Upper lobe of left lung (tissue), 6 donors: ENCODE results near the gene MKKS. TPM values are rescaled to one million over a fixed set of nuclear protein-coding genes. Genes with fewer than 3 reads are reported as not detected.

Experiments used
- ATAC-seq, 2 donors: fragments of 200-7000 bp; cut with Tn5 transposase; one replicate each; pipeline ENCODE4 v1.9.1; 2022; ENCODE audit warnings: mild to moderate bottlenecking in 2 of 2, moderate library complexity in 2 of 2; ENCODE audit not compliant: low FRiP score in 2 of 2
- DNase-seq, 2 donors: peaks; one replicate each; pipeline ENCODE4 v3.0.0-alpha.2; 2019 to 2020
- H3K27ac ChIP-seq, 4 donors: fragments of 200-600 bp; sonication (generic); one replicate each; pipeline ENCODE4 v1.5.1; 2016 to 2019
- H3K27me3 ChIP-seq, 4 donors: fragments of 200-600 bp; sonication (generic); one replicate each; pipeline ENCODE4 v1.5.1; 2017 to 2019
- H3K36me3 ChIP-seq, 4 donors: fragments of 200-600 bp; sonication (generic); one replicate each; pipeline ENCODE4 v1.5.1; 2016 to 2019
- H3K4me1 ChIP-seq, 4 donors: fragments of 200-600 bp; sonication (generic); one replicate each; pipeline ENCODE4 v1.5.1; 2018 to 2019
- H3K4me3 ChIP-seq, 4 donors: fragments of 200-600 bp; sonication (generic); one replicate each; pipeline ENCODE4 v1.5.1; 2017 to 2019; ENCODE audit warnings: mild to moderate bottlenecking in 2 of 4, moderate library complexity in 1 of 4
- H3K9me3 ChIP-seq, 4 donors: fragments of 200-600 bp; sonication (generic); one replicate each; pipeline ENCODE4 v1.5.1; 2018 to 2019
- EP300 ChIP-seq, 4 donors: sonication (generic); formaldehyde crosslinking; IDR thresholded peaks; one replicate each; pipeline ENCODE4 v1.5.1; 2017; ENCODE audit warnings: antibody characterized with exemption in 4 of 4, control low read depth in 2 of 4
- POLR2A ChIP-seq, 4 donors: fragments of 450-650 bp; IDR thresholded peaks; one replicate each; pipeline ENCODE4 v1.5.1; 2016 to 2017; ENCODE audit warnings: antibody characterized with exemption in 4 of 4, mild to moderate bottlenecking in 2 of 4
- POLR2AphosphoS5 ChIP-seq, 2 donors: sonication (generic); formaldehyde crosslinking; IDR thresholded peaks; one replicate each; pipeline ENCODE4 v1.5.1; 2017; ENCODE audit warnings: antibody characterized with exemption in 2 of 2
- WGBS, 2 donors: methylation state at CpG; one replicate each; pipeline ENCODE4 v1.1.5; 2017 to 2018; 5-methylcytosine and 5-hydroxymethylcytosine counted together
- total RNA-seq, 6 donors: library from RNA; depleted of rRNA in 4 of 6; stranded (reverse); fragments of >200 nt in 4 of 6; gene quantifications; one replicate each; pipeline versions ENCODE4 v1.1.0 to v1.2.1, GENCODE V29; 2016 to 2021
- TF ChIP-seq, protein P1 (sequence below), 6 experiments: fragments of 450-650 bp in 4 of 6; fragments of 200-600 bp in 2 of 6; sonication (generic) in 2 of 6; IDR thresholded peaks; one replicate each; pipeline ENCODE4 v1.5.1; 2016 to 2019; ENCODE audit warnings: antibody characterized with exemption in 6 of 6
- donor health status: DM: no; HTN: no; CAD: no; lungs with moderate emphysema.
- donor health status: DM: no; HTN: yes; CAD: no; lungs with severe emphysema.

Gene MKKS
- total RNA-seq = 10 to 100 TPM in 4 of 6 donors, 1 to 10 TPM in 2; 3.1 to 19.3 (median 11.8) TPM

DNA sequence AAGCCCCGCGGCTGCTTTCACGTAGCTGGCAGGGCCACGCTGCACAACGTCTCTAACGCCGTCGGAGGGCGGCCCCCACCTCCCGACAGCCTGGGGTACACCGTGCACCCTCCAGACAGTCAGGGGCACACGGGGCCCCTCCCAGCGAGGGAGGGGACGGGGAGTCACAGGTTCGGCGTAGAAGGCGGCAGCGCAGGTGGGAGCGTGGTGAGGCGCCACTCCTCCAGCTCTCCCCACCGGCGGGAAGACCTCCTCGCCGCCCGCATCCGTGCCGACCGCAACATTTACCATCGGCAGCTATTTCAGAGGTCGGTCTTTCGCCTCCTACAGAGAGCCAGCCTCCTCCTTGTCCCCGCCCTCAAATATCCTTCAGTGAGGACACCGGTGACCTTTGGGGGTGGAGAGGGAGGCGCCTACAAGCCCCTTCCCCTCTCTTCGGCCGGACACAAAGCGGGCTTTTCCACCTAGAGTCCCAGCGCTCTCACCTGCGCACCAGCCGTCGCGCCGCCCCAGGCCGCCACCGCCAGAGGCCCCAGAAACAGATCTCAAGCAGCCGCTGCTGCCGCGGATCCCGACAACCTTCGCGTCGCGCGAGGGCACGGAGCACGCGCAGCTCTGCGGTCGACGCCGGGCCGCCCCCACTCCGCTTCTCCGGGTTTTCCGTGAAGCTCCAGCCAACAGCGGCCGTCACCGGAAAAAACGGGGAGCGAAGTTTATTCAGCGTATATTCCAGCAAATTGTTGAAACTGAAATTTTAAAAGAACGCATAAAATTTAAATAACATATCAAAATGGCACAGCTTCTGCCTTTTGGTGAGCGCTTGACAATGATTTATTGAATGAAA is at the start of gene MKKS:
Gene MKKS, minus strand, starts transcription at position 600 of the 844 bp plus-strand sequence. CDS start 20,708 bp downstream, outside the sequence.
- Histone ChIP-seq H3K27ac (peak within 1 kb of the TSS; percentile 87 to 98 (median 96)), H3K4me3 (peak within 1 kb of the TSS; percentile 66 to 94 (median 78)), H3K4me1 (peaks cover 15 to 35% (median 22%) of the 10 kb centered on the region in 4 donors), H3K36me3 (no peaks in the 10 kb centered on the region), H3K9me3 (no peaks in the 10 kb centered on the region), H3K27me3 (peaks cover 0 to 2% (median 0%) of the 10 kb centered on the region in 4 donors)
- 0 to 1% methylated on average over 41 to 73 of the region's 73 CpGs for WGBS, 2 donors
- peak; percentile 95 for ATAC-seq
- no peak for TF ChIP-seq EP300 (IDR thresholded peaks at IDR 0.05)
- peak; percentile 4 to 43 (median 22) for TF ChIP-seq POLR2A (IDR thresholded peaks at IDR 0.05)
- TF ChIP-seq, protein P1, sequence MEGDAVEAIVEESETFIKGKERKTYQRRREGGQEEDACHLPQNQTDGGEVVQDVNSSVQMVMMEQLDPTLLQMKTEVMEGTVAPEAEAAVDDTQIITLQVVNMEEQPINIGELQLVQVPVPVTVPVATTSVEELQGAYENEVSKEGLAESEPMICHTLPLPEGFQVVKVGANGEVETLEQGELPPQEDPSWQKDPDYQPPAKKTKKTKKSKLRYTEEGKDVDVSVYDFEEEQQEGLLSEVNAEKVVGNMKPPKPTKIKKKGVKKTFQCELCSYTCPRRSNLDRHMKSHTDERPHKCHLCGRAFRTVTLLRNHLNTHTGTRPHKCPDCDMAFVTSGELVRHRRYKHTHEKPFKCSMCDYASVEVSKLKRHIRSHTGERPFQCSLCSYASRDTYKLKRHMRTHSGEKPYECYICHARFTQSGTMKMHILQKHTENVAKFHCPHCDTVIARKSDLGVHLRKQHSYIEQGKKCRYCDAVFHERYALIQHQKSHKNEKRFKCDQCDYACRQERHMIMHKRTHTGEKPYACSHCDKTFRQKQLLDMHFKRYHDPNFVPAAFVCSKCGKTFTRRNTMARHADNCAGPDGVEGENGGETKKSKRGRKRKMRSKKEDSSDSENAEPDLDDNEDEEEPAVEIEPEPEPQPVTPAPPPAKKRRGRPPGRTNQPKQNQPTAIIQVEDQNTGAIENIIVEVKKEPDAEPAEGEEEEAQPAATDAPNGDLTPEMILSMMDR (IDR thresholded peaks at IDR 0.05) = peak in 3 of 6 experiments; percentile 2 to 28 (median 14)
- peak in 1 of 2 donors; percentile 75 for TF ChIP-seq POLR2AphosphoS5 (IDR thresholded peaks at IDR 0.05)
- peak; percentile 84 to 98 for DNase-seq

DNA sequence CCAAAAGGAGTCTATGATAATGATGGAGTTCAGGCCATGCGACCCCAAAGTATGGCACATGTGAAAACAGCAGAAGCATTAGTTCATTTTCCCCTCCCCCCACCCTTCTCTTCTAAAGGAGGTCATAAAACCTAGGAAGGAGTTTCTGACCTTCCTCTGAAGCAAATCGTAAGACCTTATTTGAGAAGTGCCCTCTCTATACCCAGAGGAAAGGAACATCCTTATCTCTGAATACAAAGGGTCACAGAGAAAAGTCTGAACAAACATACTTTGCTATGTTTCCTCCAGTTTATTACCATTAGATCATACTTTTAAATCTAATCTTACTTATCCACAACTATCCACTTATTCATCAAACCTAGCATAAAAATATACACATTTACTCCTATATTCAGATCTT is 49.7 kb upstream of the MKKS start:
- Histone ChIP-seq H3K27ac (no peak overlapping the region), H3K4me1 (peaks cover 3 to 10% (median 6%) of the 10 kb centered on the region in 4 donors), H3K4me3 (no peak overlapping the region), H3K36me3 (no peaks in the 10 kb centered on the region), H3K9me3 (no peaks in the 10 kb centered on the region), H3K27me3 (no peaks in the 10 kb centered on the region)
- DNase-seq (no peak), ATAC-seq (no peak)
- WGBS, 2 donors = 81 to 89% methylated on average over 2 of the region's 2 CpGs
- no peak for TF ChIP-seq EP300 (IDR thresholded peaks at IDR 0.05)
- no peak for TF ChIP-seq POLR2A (IDR thresholded peaks at IDR 0.05)

DNA sequence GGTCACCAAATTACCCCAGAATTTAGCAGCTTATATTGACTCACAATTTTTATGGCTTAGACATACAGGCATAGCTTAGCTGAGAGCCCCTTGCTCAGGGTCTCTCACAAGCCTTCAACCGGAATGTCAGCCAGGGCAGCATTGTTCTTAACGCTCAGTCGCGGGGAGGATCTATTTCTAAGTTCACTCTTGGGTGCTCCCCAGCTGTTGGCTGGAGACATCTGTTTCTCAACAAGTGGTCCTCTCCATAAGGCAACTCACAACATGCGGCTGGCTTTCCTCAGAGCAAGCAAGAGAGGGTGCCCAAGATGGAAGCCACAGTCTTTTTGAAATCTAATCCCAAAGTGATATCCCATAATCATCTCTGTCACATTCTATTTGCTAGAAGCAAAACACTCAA is 47.7 kb upstream of the MKKS start:
- H3K4me1 ChIP-seq = peaks cover 0 to 2% (median 0%) of the 10 kb centered on the region in 4 donors
- ATAC-seq (no peak), DNase-seq (no peak)
- 75 to 94% methylated on average over 5 of the region's 5 CpGs for WGBS, 2 donors
- H3K9me3 ChIP-seq = no peaks in the 10 kb centered on the region
- no peak overlapping the region for H3K4me3 ChIP-seq
- no peaks in the 10 kb centered on the region for H3K36me3 ChIP-seq
- no peaks in the 10 kb centered on the region for H3K27me3 ChIP-seq
- TF ChIP-seq POLR2AphosphoS5 (IDR thresholded peaks at IDR 0.05) = no peak
- no peak for TF ChIP-seq POLR2A (IDR thresholded peaks at IDR 0.05)
- no peak for TF ChIP-seq EP300 (IDR thresholded peaks at IDR 0.05)
- TF ChIP-seq, protein P1 (IDR thresholded peaks at IDR 0.05) = no peak
- H3K27ac ChIP-seq = no peak overlapping the region

DNA sequence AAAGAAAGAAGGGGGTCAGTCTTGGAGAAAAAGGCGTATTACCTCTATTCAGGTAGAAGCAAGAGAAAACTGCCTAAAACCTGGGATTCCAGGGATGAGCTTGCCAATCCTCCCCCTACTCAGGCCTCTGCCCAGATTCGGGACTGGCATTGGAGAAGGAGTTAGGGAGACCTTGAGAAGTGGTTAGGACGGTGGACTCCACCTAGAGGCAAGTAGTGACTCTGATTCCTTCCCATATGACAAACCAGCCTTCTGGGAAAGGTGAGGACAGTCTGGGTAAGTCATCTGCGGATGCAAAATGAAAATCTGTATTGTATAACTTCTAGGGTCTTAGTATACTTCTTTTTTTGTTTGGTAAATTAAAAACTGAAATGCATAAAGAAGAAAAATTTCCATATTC is 44.9 kb upstream of the MKKS start:
- H3K36me3 ChIP-seq = no peaks in the 10 kb centered on the region
- DNase-seq = no peak
- WGBS, 2 donors = 93 to 95% methylated on average over 4 of the region's 4 CpGs
- peaks cover 0 to 7% (median 0%) of the 10 kb centered on the region in 4 donors for H3K4me1 ChIP-seq
- no peak overlapping the region for H3K27ac ChIP-seq
- no peaks in the 10 kb centered on the region for H3K27me3 ChIP-seq
- ATAC-seq = no peak
- H3K9me3 ChIP-seq = no peaks in the 10 kb centered on the region
- H3K4me3 ChIP-seq = no peak overlapping the region
- TF ChIP-seq EP300 (IDR thresholded peaks at IDR 0.05) (no peak), POLR2A (IDR thresholded peaks at IDR 0.05) (no peak), POLR2AphosphoS5 (IDR thresholded peaks at IDR 0.05) (no peak)

DNA sequence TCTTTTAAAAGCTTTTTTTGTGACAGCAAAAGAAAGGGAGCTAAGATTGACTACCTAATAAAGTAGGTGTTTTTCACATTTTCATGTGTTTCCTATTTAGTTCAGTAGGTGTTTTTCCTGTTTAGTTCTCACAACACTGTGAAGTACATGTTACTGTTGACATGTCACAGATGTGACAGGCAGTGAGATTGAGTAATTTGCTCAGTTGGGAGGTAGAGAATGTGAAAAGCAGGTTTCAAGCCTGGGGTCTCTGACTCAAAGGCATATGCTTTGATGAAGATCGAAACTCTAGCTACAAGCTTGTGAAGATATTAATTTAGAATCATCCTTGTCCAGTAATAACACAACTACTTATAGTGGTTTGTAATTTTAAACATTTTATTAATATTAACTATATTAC is 44.2 kb upstream of the MKKS start:
- no peak overlapping the region for H3K4me3 ChIP-seq
- ATAC-seq (no peak), DNase-seq (no peak)
- H3K4me1 ChIP-seq = peaks cover 0 to 7% (median 0%) of the 10 kb centered on the region in 4 donors
- H3K9me3 ChIP-seq = no peaks in the 10 kb centered on the region
- no peaks in the 10 kb centered on the region for H3K27me3 ChIP-seq
- H3K27ac ChIP-seq = no peak overlapping the region
- WGBS, 2 donors = 86 to 93% methylated on average over 1 of the region's 1 CpG
- H3K36me3 ChIP-seq = no peaks in the 10 kb centered on the region
- TF ChIP-seq EP300 (IDR thresholded peaks at IDR 0.05) = no peak
- no peak for TF ChIP-seq POLR2AphosphoS5 (IDR thresholded peaks at IDR 0.05)
- TF ChIP-seq POLR2A (IDR thresholded peaks at IDR 0.05) = no peak
- TF ChIP-seq, protein P1 (IDR thresholded peaks at IDR 0.05) = no peak
